Skeletal muscle cell (primary cell): ENCODE data around the gene KRTAP3-2.
A peak's percentile ranks its signal among the peaks of the same experiment; 100 is the strongest.

ENCODE experiments used
- DNase-seq: peaks from one replicate; pipeline ENCODE4 v3.0.0-alpha.2; 2010; ENCODE audit warnings: low read depth
- H3K4me3 ChIP-seq: 2 replicates; pipeline ENCODE4 v1.5.1; 2011; ENCODE audit warnings: low read depth, mild to moderate bottlenecking, control low read depth, low read length, moderate library complexity

The KRTAP3-2 gene

DNA sequence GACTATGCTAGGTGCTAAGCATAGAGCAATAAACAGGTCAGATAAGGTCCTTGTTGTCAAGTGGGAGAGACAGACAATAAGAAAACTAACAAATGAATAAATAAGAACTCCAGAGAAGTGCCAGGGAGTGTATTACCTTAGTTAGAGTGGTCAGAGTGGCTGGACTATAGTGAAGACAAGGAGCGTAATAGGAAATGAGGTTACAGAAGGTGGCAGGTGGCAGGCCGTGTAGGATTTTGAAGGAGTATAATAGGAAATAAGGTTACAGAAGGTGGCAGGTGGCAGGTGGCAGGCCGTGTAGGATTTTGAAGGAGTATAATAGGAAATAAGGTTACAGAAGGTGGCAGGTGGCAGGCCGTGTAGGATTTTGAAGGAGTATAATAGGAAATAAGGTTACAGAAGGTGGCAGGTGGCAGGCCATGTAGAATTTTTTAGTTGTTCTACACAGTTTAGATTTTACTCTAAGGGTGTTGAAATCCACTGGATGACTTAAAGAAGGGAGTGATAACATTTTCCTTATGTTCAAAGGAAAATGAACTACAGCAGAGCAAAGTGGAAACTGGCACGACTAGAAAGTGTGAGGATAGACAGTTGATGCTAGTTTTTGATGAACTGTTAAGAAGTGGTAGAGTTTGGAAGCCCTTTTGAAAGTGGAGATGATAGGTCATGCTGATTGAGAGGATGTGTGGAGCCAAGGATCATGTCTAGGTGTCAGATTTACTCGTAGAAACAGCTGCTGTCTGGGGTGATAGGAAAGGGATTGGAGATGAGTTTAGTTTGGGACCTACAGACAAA, 12.8 kb upstream of the KRTAP3-2 start:
- DNase-seq: no peak
- H3K4me3 ChIP-seq: no peak overlapping the region

DNA sequence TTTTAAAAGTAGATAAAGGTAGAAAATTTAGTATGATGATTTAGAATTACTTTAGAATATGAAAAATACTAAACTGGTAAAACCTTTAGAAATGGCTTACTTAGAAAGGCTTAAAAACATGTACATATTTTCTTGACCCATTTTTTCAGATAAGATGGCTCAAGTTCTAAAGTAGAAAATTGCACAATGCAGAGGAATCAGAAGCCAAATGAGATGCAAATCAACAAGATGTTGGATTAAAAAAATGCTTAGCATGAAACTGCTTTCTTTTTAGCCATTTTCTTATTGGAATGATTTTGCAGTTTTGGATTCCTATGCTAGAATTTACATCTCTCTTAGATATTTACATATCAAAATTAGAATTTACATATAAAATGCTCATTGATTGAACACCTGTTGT, 10.7 kb upstream of the KRTAP3-2 start:
- no peak for DNase-seq

DNA sequence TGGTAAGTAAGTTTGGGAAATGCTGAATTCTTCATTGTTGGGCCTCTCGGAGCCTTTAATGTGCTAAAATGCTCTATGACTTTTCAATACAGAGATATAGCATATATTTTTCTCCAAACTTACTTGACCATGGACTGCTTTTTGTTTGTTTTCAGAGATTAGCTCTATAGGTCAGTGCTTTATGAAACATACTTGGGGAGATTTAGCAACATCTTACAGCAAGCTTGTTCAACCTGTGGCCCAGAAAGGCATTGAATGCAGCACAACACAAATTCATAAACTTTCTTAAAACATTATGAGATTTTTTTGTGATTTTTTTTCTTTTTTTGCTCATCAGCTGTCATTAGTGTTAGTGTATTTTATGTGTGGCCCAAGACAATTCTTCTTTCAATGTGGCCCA, 10.2 kb upstream of the KRTAP3-2 start:
- no peak overlapping the region for H3K4me3 ChIP-seq
- DNase-seq: no peak

More for the DNA sequence above, 10.7 kb upstream of the KRTAP3-2 start:
- H3K4me3 ChIP-seq: no peak overlapping the region

DNA sequence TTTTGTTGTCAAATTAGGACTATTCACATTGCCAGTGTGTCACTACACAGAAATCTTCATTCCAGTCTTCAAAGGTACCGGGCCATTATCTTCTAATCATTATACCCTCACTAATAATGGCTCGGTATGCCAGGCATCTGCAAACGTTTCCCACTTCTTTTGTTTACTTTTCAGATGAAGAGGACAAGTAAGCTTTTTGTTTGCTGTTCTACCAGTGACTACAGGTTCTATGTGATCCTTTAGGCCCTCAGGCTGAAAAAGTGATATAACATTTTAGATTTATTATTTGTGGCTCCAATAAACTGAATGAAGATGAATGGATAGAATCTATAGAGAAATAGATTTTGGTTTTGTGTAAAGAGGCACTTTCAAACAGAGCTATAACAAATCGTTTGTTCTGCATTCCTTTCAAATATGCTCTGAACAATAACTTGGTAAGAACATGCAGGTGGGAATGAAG, 9.6 kb upstream of the KRTAP3-2 start:
- no peak for DNase-seq
- H3K4me3 ChIP-seq: no peak overlapping the region

DNA sequence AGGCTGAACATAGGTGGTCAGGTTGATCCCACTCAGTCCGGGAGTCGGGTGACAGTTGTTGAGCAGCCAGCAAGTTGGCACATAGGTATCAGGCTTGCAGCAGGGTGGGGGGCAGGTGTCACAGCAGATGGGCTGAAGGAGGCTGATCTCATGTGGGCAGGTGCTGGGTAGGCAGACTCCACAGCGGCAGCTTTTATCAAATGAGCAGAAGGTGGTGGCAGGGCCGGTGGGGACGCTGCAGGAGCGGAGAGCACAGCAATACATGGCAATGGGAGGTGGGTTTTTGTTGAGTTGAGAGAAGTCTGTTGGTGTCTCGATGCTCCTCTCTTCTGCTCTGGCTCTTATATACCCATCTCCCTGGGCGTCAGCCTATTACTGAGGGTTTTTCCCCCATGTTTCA, 9.1 kb upstream of the KRTAP3-2 start, which contains the start of gene KRTAP3-1:
TSS of gene KRTAP3-1 (minus strand) at position 318 of the 400 bp plus-strand sequence. CDS start at position 264, 54 bp downstream.
- H3K4me3 ChIP-seq: no peak within 1 kb of the TSS
- no peak for DNase-seq

DNA sequence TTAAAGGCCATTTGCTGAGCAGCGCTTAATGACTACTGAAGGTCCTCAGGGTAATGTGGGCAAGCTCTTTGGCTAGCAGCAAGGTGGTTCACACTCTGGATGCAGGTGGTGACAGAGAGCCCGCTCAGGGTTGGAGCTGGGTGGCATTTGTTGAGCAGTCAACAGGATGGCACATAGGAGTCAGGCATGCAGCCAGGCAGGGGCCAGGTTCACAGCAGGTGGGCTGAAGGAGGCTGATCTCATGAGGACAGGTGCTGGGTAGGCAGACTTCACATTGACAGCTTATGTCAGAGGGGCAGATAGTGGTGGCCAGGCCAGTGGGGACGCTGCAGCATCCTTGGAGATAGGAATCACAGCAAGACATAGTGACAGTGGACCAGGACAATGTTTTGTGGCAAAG, 4.7 kb upstream of the KRTAP3-2 start:
- DNase-seq: no peak
- no peak overlapping the region for H3K4me3 ChIP-seq

DNA sequence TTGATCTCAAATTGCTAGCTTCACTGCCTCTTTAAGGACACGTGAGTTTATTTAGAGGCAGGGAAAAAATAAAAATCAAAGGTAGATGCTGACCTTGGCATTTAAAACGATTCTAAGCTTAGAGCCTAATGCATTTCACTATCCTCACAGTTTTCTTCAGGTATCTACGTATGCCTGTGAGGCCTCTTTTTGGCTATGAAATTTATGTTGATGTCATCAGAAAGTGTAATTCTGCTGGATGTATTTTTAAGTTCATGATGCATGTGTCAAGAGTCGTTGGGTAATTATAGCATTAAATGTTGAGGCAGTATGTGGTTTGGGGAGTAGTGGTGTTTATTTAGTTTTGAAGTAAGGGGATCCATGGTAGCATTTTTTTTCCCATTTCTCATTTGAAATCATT, 4.2 kb upstream of the KRTAP3-2 start:
- no peak for DNase-seq
- no peak overlapping the region for H3K4me3 ChIP-seq

DNA sequence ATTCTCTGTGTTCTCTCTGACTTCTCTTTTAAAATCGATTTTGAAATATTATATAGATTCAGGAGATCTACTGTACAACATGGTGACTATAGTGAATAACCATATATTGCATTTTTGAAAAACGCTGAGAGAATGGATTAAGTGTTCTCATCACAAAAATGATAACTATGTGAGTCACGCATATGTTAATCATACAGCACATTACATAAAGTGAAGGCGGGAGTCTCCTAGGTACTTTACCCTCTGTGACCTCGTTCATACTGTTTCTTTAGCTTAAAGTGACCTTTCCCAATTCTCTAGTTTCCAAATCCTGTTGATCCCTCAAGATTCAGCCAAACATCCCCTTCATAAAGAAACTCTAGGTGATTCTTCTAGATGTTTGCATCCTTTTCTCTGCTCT, 3.1 kb upstream of the KRTAP3-2 start:
- no peak for DNase-seq
- no peak overlapping the region for H3K4me3 ChIP-seq

DNA sequence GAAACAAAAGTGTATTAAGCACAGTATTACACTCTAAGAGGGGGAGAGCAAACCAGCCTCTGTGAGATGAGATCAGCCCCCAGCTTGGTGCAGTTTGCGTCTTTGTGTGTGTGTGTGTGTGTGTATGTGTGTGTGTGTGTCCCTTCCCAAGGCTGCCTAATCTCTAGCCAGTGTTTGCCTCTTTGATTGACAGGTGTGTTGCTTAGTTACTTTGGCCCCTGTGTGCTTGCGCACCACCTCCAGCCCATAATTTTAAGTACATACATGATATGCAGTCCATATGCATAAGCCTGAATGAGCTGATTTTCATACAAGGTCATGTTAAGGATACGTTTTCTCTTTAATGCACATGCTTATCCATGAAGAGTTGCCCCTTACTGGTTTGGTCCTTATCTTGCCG, 2.1 kb upstream of the KRTAP3-2 start:
- DNase-seq: no peak
- H3K4me3 ChIP-seq: no peak overlapping the region

DNA sequence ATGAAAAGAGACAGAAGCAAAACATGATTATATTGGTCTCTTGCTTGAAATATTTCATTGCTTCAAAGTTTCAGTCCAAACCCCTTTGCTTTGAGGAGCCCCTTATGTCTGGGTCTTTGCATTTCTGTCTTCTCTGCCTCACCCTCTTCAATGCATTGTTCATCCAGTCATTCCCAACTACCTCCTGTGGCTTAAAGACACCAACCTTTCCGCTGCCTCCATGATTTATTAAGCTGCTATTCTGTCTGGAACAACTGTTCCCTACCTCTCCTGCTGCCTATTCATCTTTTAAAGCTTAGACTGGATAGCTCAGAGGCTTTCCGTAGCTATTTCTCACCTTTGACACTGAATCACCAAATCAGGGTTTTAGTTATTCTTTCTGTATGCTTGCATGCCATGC, 2.3 kb downstream of the KRTAP3-2 start:
- H3K4me3 ChIP-seq: no peak overlapping the region
- DNase-seq: no peak

DNA sequence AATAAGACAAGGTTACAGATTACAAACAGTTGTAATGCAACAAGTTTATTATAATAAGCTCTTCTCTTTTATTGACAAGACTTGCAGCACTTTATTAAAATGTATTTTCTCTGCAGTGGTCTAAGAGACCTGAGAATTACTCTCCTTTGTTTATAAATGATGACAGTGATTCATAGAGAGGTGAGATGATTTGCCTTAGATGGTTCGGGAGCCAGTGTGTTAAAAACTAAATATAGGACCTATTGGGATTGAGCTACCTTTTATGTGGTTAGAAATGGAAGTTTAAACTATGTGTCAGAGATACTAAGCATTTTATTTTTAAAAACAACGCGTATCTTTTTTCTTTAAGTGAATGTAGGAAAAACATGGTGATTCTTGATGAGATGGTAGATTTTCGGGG, 2.9 kb downstream of the KRTAP3-2 start:
- DNase-seq: no peak
- H3K4me3 ChIP-seq: no peak overlapping the region

DNA sequence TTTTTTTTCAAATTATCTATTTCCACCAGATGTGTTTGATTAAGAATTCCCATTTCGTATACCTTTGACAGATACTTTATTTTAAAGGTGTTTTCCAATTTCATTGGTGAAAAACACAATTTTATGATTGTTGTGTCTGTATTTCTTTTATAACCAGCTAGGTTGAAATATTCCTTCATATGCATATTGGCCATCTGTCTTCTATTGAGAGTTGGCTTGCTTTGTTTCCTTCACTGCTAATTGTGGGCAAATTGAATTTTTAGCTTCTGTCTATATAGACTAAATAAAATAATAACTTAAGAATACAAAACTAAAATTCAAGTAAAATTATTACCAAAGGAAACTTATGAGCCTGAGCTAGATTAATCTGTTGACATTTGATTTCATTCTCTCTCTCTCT, 4.6 kb downstream of the KRTAP3-2 start:
- DNase-seq: no peak

DNA sequence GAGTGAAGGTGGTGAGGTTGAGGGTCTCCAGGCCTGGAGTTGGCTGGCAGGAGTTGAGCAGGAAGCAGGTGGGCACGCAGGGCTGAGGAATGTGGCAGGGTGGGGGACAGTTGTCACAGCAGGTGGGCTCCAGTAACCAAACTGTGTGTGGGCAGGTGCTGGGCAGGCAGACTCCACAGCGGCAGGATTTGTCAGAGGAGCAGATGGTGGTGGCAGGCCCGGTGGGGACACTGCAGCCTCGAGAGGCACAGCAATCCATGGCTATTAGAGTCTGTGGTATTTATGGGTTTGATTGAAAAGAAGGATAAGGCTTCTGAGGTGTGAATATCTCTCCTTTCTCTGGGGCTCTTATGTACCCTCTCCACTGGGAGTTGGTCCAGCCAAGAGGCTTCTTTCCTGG, 5.9 kb downstream of the KRTAP3-2 start, which contains the start of gene KRTAP3-3:
TSS of gene KRTAP3-3 (minus strand) at position 326 of the 400 bp plus-strand sequence. CDS start at position 259, 67 bp downstream.
- no peak for DNase-seq
- no peak within 1 kb of the TSS for H3K4me3 ChIP-seq

More for the DNA sequence above, 4.6 kb downstream of the KRTAP3-2 start:
- no peak overlapping the region for H3K4me3 ChIP-seq

DNA sequence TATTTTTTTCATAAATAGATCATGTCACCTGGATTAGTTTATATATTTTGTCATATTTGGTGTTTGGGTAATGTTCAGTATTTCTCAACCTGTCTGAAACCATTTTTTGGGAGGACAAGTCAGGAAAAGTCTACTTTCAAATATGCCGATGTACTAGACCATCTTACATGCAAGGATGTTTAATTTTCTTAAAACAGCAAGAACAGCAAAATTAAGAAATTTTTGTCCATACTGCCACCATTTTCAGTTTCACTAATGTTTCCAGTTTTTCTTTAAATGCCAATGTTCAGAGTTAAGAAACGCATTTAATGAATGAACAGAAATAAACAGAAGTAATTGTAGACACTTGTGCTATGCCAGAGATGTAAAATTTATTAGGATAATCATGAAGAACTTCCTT, 6.6 kb downstream of the KRTAP3-2 start:
- no peak for DNase-seq
- no peak overlapping the region for H3K4me3 ChIP-seq

DNA sequence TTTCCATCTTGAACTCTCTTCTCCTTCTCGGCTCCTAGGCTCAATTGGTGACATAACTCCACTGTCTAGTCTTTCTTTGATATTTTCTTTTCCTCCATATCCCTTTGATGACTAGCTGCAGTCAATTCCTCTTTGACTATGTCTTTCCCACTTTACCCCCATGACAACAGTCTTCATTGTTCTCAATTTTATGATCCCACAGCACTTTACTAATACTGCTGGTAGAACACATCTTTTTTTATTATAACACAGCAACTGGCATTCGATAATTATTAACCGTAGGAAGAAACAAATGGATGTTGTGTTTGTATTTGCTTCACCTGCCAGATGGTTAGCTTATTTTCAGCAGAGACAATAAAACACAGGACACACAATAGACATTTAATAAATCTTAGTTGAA, 7.0 kb downstream of the KRTAP3-2 start:
- no peak for DNase-seq
- no peak overlapping the region for H3K4me3 ChIP-seq

DNA sequence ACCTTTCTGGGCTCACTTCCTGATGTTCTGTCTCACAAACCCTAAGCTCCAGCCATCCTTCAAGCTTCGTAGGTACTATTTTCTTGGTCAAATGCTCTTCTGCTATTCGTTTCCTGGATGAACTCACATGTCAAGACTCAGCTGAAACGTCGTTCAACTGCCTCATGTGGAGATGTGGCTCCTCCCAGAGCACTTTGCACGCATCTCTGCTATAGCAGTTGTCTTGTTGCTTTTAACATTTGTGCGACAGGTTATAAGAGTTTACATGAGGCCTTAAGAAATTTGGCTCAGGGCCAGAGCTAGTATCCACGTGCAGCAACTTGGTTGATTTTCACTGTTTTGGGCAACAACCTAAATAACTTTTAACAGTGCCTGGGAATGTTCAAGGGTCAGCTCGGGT, 12.8 kb downstream of the KRTAP3-2 start:
- DNase-seq: no peak
- H3K4me3 ChIP-seq: no peak overlapping the region

DNA sequence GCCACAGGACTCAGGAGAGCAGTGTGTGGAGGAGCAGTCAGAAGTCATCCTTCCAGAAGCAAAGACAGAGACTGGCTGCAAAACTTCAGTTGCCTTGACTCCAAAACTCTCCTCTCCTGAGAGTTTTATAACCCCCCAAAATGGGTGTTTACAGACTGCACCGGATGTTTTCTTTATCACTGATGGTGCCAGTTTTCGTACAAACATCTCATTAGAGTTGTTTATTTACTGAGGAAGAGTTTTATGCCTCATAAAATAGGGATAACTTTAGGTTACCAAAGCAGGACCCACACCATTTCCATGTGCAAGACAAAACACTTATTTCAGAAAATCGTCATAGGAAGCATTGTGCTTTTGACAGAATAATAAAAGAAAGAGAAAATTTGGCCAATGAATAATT, 15.5 kb downstream of the KRTAP3-2 start, which contains the start of gene KRT40:
TSS of gene KRT40 (minus strand) at position 101 of the 400 bp plus-strand sequence. CDS start at position 48, 53 bp downstream.
- H3K4me3 ChIP-seq: no peak within 1 kb of the TSS
- no peak for DNase-seq

DNA sequence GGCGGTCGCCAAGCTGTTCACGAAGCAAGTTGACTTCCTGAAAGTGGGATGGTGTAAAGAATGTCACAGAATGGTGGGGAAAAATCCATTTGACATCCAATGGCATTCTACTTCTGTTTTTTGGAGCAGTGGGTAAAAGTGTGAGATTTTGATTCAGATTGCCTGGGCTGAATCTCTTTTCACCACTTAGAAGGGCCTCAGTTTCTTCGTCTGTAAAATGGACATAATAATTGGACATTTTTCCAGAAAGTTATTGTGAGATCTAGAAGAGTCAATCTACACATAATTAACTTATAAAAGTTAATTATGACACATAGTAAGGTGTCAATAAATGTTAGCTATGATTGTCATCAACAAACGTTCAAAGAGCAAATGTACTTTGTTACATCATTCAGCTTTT, 18.6 kb downstream of the KRTAP3-2 start:
- H3K4me3 ChIP-seq: no peak overlapping the region

DNA sequence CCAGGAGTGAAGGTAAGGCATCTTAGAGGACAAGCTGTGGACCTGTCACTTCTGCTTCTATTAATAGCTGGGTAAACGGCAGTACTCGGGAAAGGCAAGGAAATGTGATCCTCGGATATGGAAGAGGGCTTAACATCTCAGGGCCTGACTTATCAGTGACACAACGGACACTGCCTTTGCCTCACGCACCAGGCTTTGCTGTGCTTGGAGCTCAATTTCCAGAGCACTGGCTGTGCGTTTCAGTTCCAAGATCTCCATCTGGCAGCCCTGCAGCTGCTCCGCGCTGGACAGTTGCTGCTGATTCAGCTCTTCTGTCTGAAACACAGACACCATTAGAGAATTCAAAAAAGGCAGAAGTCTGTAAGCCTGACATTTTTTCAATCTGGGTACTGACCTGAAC, 19.1 kb downstream of the KRTAP3-2 start:
- no peak overlapping the region for H3K4me3 ChIP-seq

More for the DNA sequence above, 18.6 kb downstream of the KRTAP3-2 start:
- no peak for DNase-seq

DNA sequence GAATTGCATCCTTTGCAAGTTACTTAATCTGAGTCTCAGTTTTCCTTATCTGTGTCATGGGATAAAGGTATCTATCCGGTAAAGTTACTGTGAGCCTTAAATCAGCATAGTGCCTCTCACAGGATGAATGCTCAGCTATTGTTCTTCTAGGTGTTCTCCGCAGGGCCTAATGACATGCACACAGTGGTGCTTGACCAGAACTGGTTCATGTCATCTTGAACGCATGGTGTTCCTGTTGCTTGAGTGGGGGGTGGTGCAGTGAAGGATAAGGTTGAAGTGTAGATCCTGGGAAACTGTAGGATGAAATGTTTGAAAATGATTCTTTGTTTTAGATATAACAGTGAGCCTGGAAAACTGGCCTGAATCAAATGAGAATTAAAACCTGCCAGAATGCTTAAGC, 19.6 kb downstream of the KRTAP3-2 start:
- no peak for DNase-seq
- no peak overlapping the region for H3K4me3 ChIP-seq

More for the DNA sequence above, 19.1 kb downstream of the KRTAP3-2 start:
- DNase-seq: peak; percentile 28

DNA sequence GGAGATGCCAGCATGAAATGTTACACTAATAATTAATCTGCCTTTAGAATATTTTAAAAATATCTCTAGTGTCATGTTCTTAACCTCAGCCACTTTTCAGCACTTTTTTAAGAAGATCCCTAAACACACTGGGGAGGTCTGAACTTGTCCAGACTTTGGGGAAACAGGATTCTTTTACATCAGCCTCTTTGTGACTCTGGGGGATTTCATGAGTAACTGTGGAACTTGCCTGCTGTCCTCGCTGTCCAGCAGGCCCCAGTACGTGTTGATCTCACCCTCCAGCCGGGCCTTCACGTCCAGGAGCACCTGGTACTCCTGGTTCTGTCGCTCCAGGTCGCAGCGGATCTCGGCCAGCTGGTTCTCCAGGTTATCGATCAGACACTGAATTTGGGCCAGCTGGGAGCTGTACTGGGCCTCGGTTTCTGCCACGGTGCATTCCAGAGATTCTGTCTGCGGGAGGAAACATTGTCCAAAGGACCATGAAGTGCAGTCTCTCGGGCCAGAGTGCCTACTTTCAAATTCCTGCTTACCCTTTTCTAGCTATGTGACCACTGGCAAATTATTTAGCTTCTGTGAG, 21.0 kb downstream of the KRTAP3-2 start:
- DNase-seq: no peak
- no peak overlapping the region for H3K4me3 ChIP-seq
